Measurements from ENCODE around the gene PTGR3.

DNA sequence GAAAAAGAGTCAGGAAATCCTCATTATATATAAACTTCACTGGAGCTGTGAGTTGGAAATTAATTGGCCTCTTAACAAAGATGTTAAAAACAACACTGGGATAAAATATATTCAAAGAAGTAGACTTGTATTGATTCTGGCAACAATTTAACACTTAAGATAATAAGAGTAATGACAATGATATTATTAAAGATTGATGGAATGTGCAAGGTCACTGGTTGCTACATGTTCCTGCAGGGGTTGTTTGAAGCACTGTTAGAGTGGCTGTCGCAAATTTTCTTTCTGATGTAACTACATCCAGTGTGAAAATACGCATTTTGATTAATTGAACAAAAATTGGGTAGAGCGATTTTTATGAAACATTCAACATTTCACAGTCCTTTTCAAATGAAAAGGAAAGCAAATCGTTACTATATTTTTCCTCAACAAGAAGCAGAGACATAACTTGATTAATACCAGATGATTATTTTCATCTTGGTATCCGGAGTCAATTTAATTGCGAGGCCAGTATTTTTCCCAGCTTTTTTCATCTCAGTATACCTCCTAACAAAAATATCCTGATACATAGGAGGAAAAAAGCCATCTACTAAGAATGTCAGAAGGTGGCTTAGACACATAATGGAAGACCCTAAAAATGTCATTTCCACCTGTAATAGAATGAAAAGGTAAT, 6.1 kb downstream of the PTGR3 start:
- TF ChIP-seq, protein P1, sequence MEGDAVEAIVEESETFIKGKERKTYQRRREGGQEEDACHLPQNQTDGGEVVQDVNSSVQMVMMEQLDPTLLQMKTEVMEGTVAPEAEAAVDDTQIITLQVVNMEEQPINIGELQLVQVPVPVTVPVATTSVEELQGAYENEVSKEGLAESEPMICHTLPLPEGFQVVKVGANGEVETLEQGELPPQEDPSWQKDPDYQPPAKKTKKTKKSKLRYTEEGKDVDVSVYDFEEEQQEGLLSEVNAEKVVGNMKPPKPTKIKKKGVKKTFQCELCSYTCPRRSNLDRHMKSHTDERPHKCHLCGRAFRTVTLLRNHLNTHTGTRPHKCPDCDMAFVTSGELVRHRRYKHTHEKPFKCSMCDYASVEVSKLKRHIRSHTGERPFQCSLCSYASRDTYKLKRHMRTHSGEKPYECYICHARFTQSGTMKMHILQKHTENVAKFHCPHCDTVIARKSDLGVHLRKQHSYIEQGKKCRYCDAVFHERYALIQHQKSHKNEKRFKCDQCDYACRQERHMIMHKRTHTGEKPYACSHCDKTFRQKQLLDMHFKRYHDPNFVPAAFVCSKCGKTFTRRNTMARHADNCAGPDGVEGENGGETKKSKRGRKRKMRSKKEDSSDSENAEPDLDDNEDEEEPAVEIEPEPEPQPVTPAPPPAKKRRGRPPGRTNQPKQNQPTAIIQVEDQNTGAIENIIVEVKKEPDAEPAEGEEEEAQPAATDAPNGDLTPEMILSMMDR (IDR thresholded peaks at IDR 0.05), result no peak
- no peak for TF ChIP-seq POLR2A (IDR thresholded peaks at IDR 0.05)
- no peak for TF ChIP-seq EP300 (IDR thresholded peaks at IDR 0.05)

All from gastroesophageal sphincter (tissue), 3 donors.